ENCODE data around the gene TAB2. TPM values are rescaled to one million over a fixed set of nuclear protein-coding genes. Genes with fewer than 3 reads are reported as not detected.

The TAB2 gene
- total and polyA plus RNA-seq, 2 donors (not counting 1 experiment from before 2014, with no cell fraction given) = 31.6 to 88.5 TPM

DNA sequence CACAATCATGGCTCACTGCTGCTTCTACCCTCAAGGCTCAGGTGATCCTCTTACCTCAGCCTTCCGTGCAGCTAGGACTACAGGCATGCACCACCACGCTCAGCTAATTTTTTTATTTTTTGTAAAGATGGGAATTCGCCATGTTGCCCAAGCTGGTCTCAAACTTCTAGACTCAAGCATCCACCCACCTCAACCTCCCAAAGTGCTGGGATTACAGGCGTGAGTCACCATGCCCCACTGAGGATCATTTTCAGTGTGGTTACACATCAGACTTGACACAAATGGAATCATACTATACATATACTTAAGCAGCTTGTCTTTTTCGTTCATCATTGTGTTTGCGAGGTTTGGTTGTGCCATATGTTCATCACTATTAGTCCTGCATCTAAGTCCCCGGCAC, 140.7 kb downstream of the TAB2 start:
- no peaks in the 10 kb centered on the region for H3K27me3 Mint-ChIP-seq
- ATAC-seq (ENCODE audit: low read depth) (no peak), DNase-seq (no peak)
- WGBS (ENCODE audit: insufficient coverage) = no CpG with 5 or more reads among the region's 7 CpGs
- POLR2A ChIA-PET = interaction anchor here (0.6 to 0.9 kb wide), 3 partner anchors 11 to 22 kb away, joined by 3 to 6 read pairs (median 3); no protein-coding TSS in a partner anchor
- no peak overlapping the region for H3K4me3 ChIP-seq (ENCODE audit: control extremely low read depth in 1 of 5, extremely low read depth in 1 of 5, insufficient read depth in 1 of 5, low read depth in 2 of 5, low read length in 4 of 5)
- no peak overlapping the region for H3K4me2 ChIP-seq (replicated peaks; ENCODE audit: low read depth, low read length, poor library complexity, severe bottlenecking)
- H3K27me3 ChIP-seq (replicated peaks in 1 of 4; ENCODE audit: control extremely low read depth in 1 of 4, control insufficient read depth in 3 of 4, insufficient read depth in 4 of 4, low read length in 3 of 4) = no peaks in the 10 kb centered on the region
- H3K9me3 Mint-ChIP-seq (ENCODE audit: insufficient read depth) = no peaks in the 10 kb centered on the region
- TF ChIP-seq EZH2 (IDR thresholded peaks at IDR 0.05; ENCODE audit: borderline replicate concordance, insufficient read depth, low read depth, low read length, poor library complexity, severe bottlenecking) = no peak
- TF ChIP-seq, protein P1, sequence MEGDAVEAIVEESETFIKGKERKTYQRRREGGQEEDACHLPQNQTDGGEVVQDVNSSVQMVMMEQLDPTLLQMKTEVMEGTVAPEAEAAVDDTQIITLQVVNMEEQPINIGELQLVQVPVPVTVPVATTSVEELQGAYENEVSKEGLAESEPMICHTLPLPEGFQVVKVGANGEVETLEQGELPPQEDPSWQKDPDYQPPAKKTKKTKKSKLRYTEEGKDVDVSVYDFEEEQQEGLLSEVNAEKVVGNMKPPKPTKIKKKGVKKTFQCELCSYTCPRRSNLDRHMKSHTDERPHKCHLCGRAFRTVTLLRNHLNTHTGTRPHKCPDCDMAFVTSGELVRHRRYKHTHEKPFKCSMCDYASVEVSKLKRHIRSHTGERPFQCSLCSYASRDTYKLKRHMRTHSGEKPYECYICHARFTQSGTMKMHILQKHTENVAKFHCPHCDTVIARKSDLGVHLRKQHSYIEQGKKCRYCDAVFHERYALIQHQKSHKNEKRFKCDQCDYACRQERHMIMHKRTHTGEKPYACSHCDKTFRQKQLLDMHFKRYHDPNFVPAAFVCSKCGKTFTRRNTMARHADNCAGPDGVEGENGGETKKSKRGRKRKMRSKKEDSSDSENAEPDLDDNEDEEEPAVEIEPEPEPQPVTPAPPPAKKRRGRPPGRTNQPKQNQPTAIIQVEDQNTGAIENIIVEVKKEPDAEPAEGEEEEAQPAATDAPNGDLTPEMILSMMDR (IDR thresholded peaks at IDR 0.05) = no peak
- H3K27ac Mint-ChIP-seq = no peak overlapping the region
- H3K27ac ChIP-seq (ENCODE audit: low read length in 2 of 2) = no peak overlapping the region
- peaks cover 9 to 93% of the 10 kb centered on the region in 2 experiments for H3K36me3 ChIP-seq (replicated peaks in 1 of 2; ENCODE audit: control extremely low read depth in 1 of 2, control insufficient read depth in 1 of 2, extremely low read depth in 1 of 2, insufficient read depth in 2 of 2, low read length in 1 of 2)
- no peak overlapping the region for H3K4me3 Mint-ChIP-seq
- intact Hi-C loops (cut with micrococcal nuclease) = no loop called here
- no peak overlapping the region for H2AFZ ChIP-seq (ENCODE audit: insufficient read depth, low read depth, low read length, poor library complexity, severe bottlenecking)
- H3K9me3 ChIP-seq (ENCODE audit: control extremely low read depth in 1 of 3, control insufficient read depth in 2 of 3, insufficient read depth in 1 of 3, low read length in 2 of 3) = peaks cover 0 to 4% (median 0%) of the 10 kb centered on the region in 3 donors
- peaks cover 45% of the 10 kb centered on the region for H4K20me1 ChIP-seq (ENCODE audit: control insufficient read depth, insufficient read depth, low read length, poor library complexity, severe bottlenecking)
- no peak overlapping the region for H3K9ac ChIP-seq (ENCODE audit: low read length)
- peaks cover 65% of the 10 kb centered on the region for H3K79me2 ChIP-seq (ENCODE audit: control insufficient read depth, insufficient read depth, low read length)
- peaks cover 24% of the 10 kb centered on the region for H3K4me1 Mint-ChIP-seq
- CTCF ChIA-PET = interaction anchor here (9.2 kb wide), 1 partner anchor 58 kb away, joined by 65 read pairs; no protein-coding TSS in a partner anchor
- H3K4me1 ChIP-seq (ENCODE audit: control insufficient read depth in 2 of 2, insufficient read depth in 2 of 2, low read length in 2 of 2) = peaks cover 3% of the 10 kb centered on the region in 2 donors

GRCh38 chr6:149458806-149459205, 141.3 kb downstream of the TAB2 start:
- Histone ChIP-seq H3K79me2 (ENCODE audit: control insufficient read depth, insufficient read depth, low read length) (peaks cover 71% of the 10 kb centered on the region), H3K9me3 (ENCODE audit: control extremely low read depth in 1 of 3, control insufficient read depth in 2 of 3, insufficient read depth in 1 of 3, low read length in 2 of 3) (peaks cover 0 to 4% (median 0%) of the 10 kb centered on the region in 3 donors), H3K4me2 (replicated peaks; ENCODE audit: low read depth, low read length, poor library complexity, severe bottlenecking) (no peak overlapping the region), H3K4me1 (ENCODE audit: control insufficient read depth in 2 of 2, insufficient read depth in 2 of 2, low read length in 2 of 2) (peaks cover 6 to 9% of the 10 kb centered on the region in 2 donors), H3K27me3 (replicated peaks in 1 of 4; ENCODE audit: control extremely low read depth in 1 of 4, control insufficient read depth in 3 of 4, insufficient read depth in 4 of 4, low read length in 3 of 4) (no peaks in the 10 kb centered on the region), H3K4me3 (ENCODE audit: control extremely low read depth in 1 of 5, extremely low read depth in 1 of 5, insufficient read depth in 1 of 5, low read depth in 2 of 5, low read length in 4 of 5) (no peak overlapping the region), H3K36me3 (replicated peaks in 1 of 2; ENCODE audit: control extremely low read depth in 1 of 2, control insufficient read depth in 1 of 2, extremely low read depth in 1 of 2, insufficient read depth in 2 of 2, low read length in 1 of 2) (peaks cover 9 to 92% of the 10 kb centered on the region in 2 experiments), H2AFZ (ENCODE audit: insufficient read depth, low read depth, low read length, poor library complexity, severe bottlenecking) (no peak overlapping the region), H4K20me1 (ENCODE audit: control insufficient read depth, insufficient read depth, low read length, poor library complexity, severe bottlenecking) (peaks cover 47% of the 10 kb centered on the region), H3K27ac (ENCODE audit: low read length in 2 of 2) (peak overlapping the region in 1 of 2 donors; percentile 27), H3K9ac (ENCODE audit: low read length) (no peak overlapping the region)
- no peaks in the 10 kb centered on the region for H3K27me3 Mint-ChIP-seq
- DNase-seq (no peak), ATAC-seq (ENCODE audit: low read depth) (no peak)
- no peak for TF ChIP-seq EZH2 (IDR thresholded peaks at IDR 0.05; ENCODE audit: borderline replicate concordance, insufficient read depth, low read depth, low read length, poor library complexity, severe bottlenecking)
- TF ChIP-seq, protein P1 (IDR thresholded peaks at IDR 0.05) = no peak
- no peak overlapping the region for H3K4me3 Mint-ChIP-seq
- no peak overlapping the region for H3K27ac Mint-ChIP-seq
- peaks cover 28% of the 10 kb centered on the region for H3K4me1 Mint-ChIP-seq
- intact Hi-C loops (cut with micrococcal nuclease) = no loop called here
- no peaks in the 10 kb centered on the region for H3K9me3 Mint-ChIP-seq (ENCODE audit: insufficient read depth)
- ChIA-PET POLR2A (interaction anchor here (0.9 kb wide), 1 partner anchor 12 kb away, joined by 3 read pairs; no protein-coding TSS in a partner anchor), CTCF (interaction anchor here (1.0 to 9.2 kb wide), 3 partner anchors 12 to 57 kb away, joined by 3 to 65 read pairs (median 3); partner anchors contain the start of gene ZC3H12D)
- no CpG with 5 or more reads among the region's 1 CpG for WGBS (ENCODE audit: insufficient coverage)
